HEK293 (cell line): ENCODE measurements around the gene HM13.

Experiments used
- CTCF ChIA-PET: fragments of 350-600 bp; formaldehyde crosslinking; extraction: SDS; loops from one replicate; lab custom pipeline; 2021; ENCODE audit warnings: antibody characterized with exemption; lab: Yijun Ruan, JAX
- POLR2A ChIA-PET: fragments of 300-600 bp; formaldehyde crosslinking; extraction: SDS; loops from one replicate; lab custom pipeline; 2020; ENCODE audit warnings: antibody characterized with exemption, inconsistent platforms; lab: Yijun Ruan, JAX
- H3K27ac ChIP-seq: fragments of 200-500 bp; sonication (Bioruptor generic); 2 replicates; pipeline ENCODE4 v1.5.1; 2014; ENCODE audit warnings: low read depth, low read length, control low read depth, inconsistent platforms; ENCODE audit errors: extremely low read depth
- H3K36me3 ChIP-seq, 2 experiments: fragments of 200-500 bp in 1 of 2; sonication (Bioruptor generic) in 1 of 2; 1 replicate in 1 of 2; 2 replicates in 1 of 2; pipeline ENCODE4 v1.5.1; 2014 to 2017; ENCODE audit warnings: inconsistent platforms in 2 of 2, low read length in 2 of 2; ENCODE audit not compliant: control insufficient read depth in 2 of 2, insufficient read depth in 1 of 2
- H3K4me1 ChIP-seq: fragments of 200-500 bp; sonication (Bioruptor generic); 2 replicates; pipeline ENCODE4 v1.5.1; 2014; ENCODE audit warnings: mild to moderate bottlenecking, low read length, inconsistent platforms; ENCODE audit not compliant: control insufficient read depth, insufficient read depth
- H3K4me3 ChIP-seq: 2 replicates; pipeline ENCODE4 v1.5.1; 2011; ENCODE audit warnings: low read depth, mild to moderate bottlenecking, control low read depth, low read length, moderate library complexity
- H3K9me3 ChIP-seq: fragments of 200-500 bp; sonication (Bioruptor generic); 2 replicates; pipeline ENCODE4 v1.5.1; 2014; ENCODE audit warnings: low read depth, low read length, inconsistent platforms; ENCODE audit not compliant: control insufficient read depth, insufficient read depth
- KLF16 ChIP-seq: fragments of 450-650 bp; formaldehyde crosslinking; IDR thresholded peaks from 2 replicates; pipeline ENCODE4 v1.5.1; 2017; ENCODE audit warnings: missing biosample characterization, missing genetic modification characterization
- ZBTB48 ChIP-seq: fragments of 450-650 bp; formaldehyde crosslinking; IDR thresholded peaks from 2 replicates; pipeline ENCODE4 v1.5.1; 2016; ENCODE audit warnings: missing biosample characterization, missing genetic modification characterization
- ZEB2 ChIP-seq: fragments of 450-650 bp; formaldehyde crosslinking; IDR thresholded peaks from 2 replicates; pipeline ENCODE4 v1.5.1; 2016; ENCODE audit warnings: missing biosample characterization, missing genetic modification characterization
- ZFP37 ChIP-seq: fragments of 450-650 bp; formaldehyde crosslinking; IDR thresholded peaks from 2 replicates; pipeline ENCODE4 v1.5.1; 2016; ENCODE audit warnings: missing biosample characterization, missing genetic modification characterization
- ZIC2 ChIP-seq: fragments of 450-650 bp; formaldehyde crosslinking; IDR thresholded peaks from 2 replicates; pipeline ENCODE4 v1.5.1; 2016; ENCODE audit warnings: missing biosample characterization, missing genetic modification characterization
- ZNF16 ChIP-seq: fragments of 450-650 bp; formaldehyde crosslinking; IDR thresholded peaks from 2 replicates; pipeline ENCODE4 v1.5.1; 2016; ENCODE audit warnings: low read depth, missing biosample characterization, missing genetic modification characterization
- ZNF211 ChIP-seq: fragments of 450-650 bp; formaldehyde crosslinking; IDR thresholded peaks from 2 replicates; pipeline ENCODE4 v1.5.1; 2016; ENCODE audit warnings: low read depth, missing biosample characterization, missing genetic modification characterization
- ZNF302 ChIP-seq: fragments of 450-650 bp; formaldehyde crosslinking; IDR thresholded peaks from 2 replicates; pipeline ENCODE4 v1.5.1; 2016; ENCODE audit warnings: missing biosample characterization, missing genetic modification characterization, low read depth
- ZNF48 ChIP-seq: fragments of 450-650 bp; formaldehyde crosslinking; IDR thresholded peaks from 2 replicates; pipeline ENCODE4 v1.5.1; 2016; ENCODE audit warnings: missing biosample characterization, missing genetic modification characterization
- ZNF510 ChIP-seq: fragments of 450-650 bp; formaldehyde crosslinking; IDR thresholded peaks from 2 replicates; pipeline ENCODE4 v1.5.1; 2018; ENCODE audit warnings: mild to moderate bottlenecking, missing genetic modification characterization, missing biosample characterization; ENCODE audit not compliant: insufficient replicate concordance
- ZNF530 ChIP-seq: fragments of 450-650 bp; formaldehyde crosslinking; IDR thresholded peaks from 2 replicates; pipeline ENCODE4 v1.5.1; 2016; ENCODE audit warnings: low read depth, missing biosample characterization, missing genetic modification characterization
- ZNF561 ChIP-seq: fragments of 450-650 bp; IDR thresholded peaks from 2 replicates; pipeline ENCODE4 v1.5.1; 2018; ENCODE audit warnings: missing biosample characterization, missing genetic modification characterization, borderline replicate concordance
- ZNF571 ChIP-seq: fragments of 450-650 bp; formaldehyde crosslinking; IDR thresholded peaks from 2 replicates; pipeline ENCODE4 v1.5.0; 2017; ENCODE audit warnings: missing biosample characterization, missing genetic modification characterization
- ZNF596 ChIP-seq: fragments of 450-650 bp; IDR thresholded peaks from 2 replicates; pipeline ENCODE4 v1.5.0; 2018; ENCODE audit warnings: missing biosample characterization, mild to moderate bottlenecking, missing genetic modification characterization, moderate library complexity
- ZNF624 ChIP-seq: fragments of 450-650 bp; formaldehyde crosslinking; IDR thresholded peaks from 2 replicates; pipeline ENCODE4 v1.5.1; 2017; ENCODE audit warnings: missing biosample characterization, missing genetic modification characterization
- ZNF629 ChIP-seq: fragments of 450-650 bp; formaldehyde crosslinking; IDR thresholded peaks from 2 replicates; pipeline ENCODE4 v1.5.1; 2017; ENCODE audit warnings: missing biosample characterization, missing genetic modification characterization
- ZNF837 ChIP-seq: fragments of 450-650 bp; formaldehyde crosslinking; IDR thresholded peaks from 2 replicates; pipeline ENCODE4 v1.5.1; 2016; ENCODE audit warnings: missing biosample characterization, missing genetic modification characterization
- ZSCAN30 ChIP-seq: fragments of 450-650 bp; IDR thresholded peaks from 2 replicates; pipeline ENCODE4 v1.5.1; 2018; ENCODE audit warnings: missing biosample characterization, mild to moderate bottlenecking, missing genetic modification characterization, moderate library complexity
- TF ChIP-seq, protein P1 (sequence below): fragments of 450-650 bp; formaldehyde crosslinking; IDR thresholded peaks from 2 replicates; pipeline ENCODE4 v1.5.1; 2016; ENCODE audit warnings: missing biosample characterization, missing genetic modification characterization
- TF ChIP-seq, protein P2 (sequence below): fragments of 450-650 bp; formaldehyde crosslinking; IDR thresholded peaks from 2 replicates; pipeline ENCODE4 v1.5.1; 2017; ENCODE audit warnings: missing biosample characterization, missing genetic modification characterization
- TF ChIP-seq, protein P3 (sequence below): fragments of 450-650 bp; formaldehyde crosslinking; IDR thresholded peaks from 2 replicates; pipeline ENCODE4 v1.5.1; 2016; ENCODE audit warnings: missing biosample characterization, missing genetic modification characterization

HM13 gene

DNA sequence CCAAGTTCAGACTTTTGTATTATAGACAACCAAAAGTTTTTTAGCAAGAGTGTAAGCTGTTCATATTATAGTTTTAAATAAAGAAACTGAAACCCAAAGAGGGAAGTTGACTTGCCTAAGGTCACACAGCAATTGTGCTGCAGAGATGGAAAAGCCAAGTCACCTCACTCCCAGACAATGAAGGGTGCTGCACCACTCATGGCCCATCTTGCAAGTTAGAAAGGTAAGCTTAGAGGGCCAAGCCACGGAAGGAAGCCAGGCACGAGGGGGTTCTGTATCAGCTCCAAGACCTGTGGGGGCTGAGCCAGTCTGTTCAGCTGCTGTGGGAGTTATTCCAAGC is 40.2 kb upstream of the HM13 start:
- H3K4me1 ChIP-seq = no peaks in the 10 kb centered on the region
- no peaks in the 10 kb centered on the region for H3K36me3 ChIP-seq
- H3K4me3 ChIP-seq = no peak overlapping the region
- no peak for TF ChIP-seq ZNF837 (tag by site-specific recombination)
- no peak for TF ChIP-seq ZNF211
- no peak for TF ChIP-seq ZNF629
- no peak for TF ChIP-seq ZIC2 (tag by site-specific recombination)
- H3K9me3 ChIP-seq = no peaks in the 10 kb centered on the region
- no peak overlapping the region for H3K27ac ChIP-seq
- ChIA-PET POLR2A (no interaction called here), CTCF (interaction anchor here (0.6 to 1.2 kb wide), 4 partner anchors 10 to 128 kb away, joined by 3 to 5 read pairs (median 4); no protein-coding TSS in a partner anchor)

DNA sequence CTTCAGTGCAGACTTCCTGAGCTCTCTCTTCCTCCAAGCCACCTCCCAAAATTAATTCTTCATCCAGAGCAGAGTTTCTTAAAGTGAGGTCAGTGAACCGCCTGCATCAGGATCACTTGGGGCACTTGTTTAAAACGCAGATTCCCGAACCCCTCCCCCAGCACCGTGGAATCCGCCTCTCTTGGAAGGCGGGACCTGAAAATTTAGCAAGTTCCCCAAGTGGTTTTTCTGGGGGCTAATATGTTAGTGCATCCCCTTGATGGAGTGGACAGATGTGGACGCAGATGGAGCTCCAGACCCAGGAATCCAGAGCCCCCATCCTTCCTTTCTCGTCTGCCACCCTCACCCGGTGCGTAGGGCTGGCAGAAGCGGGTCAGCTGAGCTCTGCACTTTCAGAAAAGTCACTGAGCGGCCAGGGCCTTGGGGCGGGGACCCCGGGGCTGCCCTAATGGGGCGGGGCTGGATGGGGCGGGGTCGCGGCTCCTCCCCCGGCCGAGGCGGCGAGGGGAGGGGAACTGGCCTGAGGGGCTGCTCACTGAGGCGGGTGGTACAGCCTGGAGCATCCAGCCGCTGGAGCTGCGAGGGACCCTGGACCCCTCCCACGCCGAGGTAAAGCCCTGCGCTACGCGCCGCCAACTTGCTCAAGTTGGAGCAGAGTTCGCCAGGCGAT is 39.3 kb upstream of the HM13 start, which contains the start of the genes DEFB124 and REM1:
DEFB124 (minus strand) TSS at position 370 of the 670 bp plus-strand sequence. CDS start 2,114 bp downstream, outside the sequence.
REM1 (plus strand) TSS at position 531 of the 670 bp plus-strand sequence. CDS start 1,158 bp downstream, outside the sequence.
- POLR2A ChIA-PET = no interaction called here
- H3K36me3 ChIP-seq = no peaks in the 10 kb centered on the region
- no peak within 1 kb of the TSS for H3K27ac ChIP-seq
- TF ChIP-seq ZNF596 (tag by site-specific recombination) (no peak), ZFP37 (tag by site-specific recombination) (no peak), ZNF510 (no peak), ZBTB48 (tag by site-specific recombination) (no peak), ZSCAN30 (tag by site-specific recombination) (no peak), ZNF561 (tag by site-specific recombination) (no peak), ZNF624 (no peak), ZNF302 (tag by site-specific recombination) (no peak), ZEB2 (tag by site-specific recombination) (no peak), KLF16 (tag by site-specific recombination) (no peak), ZNF629 (no peak), ZNF48 (no peak), ZNF530 (no peak), ZNF16 (tag by site-specific recombination) (no peak), ZNF571 (tag by site-specific recombination) (no peak)
- TF ChIP-seq, protein P1, sequence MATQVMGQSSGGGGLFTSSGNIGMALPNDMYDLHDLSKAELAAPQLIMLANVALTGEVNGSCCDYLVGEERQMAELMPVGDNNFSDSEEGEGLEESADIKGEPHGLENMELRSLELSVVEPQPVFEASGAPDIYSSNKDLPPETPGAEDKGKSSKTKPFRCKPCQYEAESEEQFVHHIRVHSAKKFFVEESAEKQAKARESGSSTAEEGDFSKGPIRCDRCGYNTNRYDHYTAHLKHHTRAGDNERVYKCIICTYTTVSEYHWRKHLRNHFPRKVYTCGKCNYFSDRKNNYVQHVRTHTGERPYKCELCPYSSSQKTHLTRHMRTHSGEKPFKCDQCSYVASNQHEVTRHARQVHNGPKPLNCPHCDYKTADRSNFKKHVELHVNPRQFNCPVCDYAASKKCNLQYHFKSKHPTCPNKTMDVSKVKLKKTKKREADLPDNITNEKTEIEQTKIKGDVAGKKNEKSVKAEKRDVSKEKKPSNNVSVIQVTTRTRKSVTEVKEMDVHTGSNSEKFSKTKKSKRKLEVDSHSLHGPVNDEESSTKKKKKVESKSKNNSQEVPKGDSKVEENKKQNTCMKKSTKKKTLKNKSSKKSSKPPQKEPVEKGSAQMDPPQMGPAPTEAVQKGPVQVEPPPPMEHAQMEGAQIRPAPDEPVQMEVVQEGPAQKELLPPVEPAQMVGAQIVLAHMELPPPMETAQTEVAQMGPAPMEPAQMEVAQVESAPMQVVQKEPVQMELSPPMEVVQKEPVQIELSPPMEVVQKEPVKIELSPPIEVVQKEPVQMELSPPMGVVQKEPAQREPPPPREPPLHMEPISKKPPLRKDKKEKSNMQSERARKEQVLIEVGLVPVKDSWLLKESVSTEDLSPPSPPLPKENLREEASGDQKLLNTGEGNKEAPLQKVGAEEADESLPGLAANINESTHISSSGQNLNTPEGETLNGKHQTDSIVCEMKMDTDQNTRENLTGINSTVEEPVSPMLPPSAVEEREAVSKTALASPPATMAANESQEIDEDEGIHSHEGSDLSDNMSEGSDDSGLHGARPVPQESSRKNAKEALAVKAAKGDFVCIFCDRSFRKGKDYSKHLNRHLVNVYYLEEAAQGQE (tag by site-specific recombination) = no peak
- TF ChIP-seq, protein P2, sequence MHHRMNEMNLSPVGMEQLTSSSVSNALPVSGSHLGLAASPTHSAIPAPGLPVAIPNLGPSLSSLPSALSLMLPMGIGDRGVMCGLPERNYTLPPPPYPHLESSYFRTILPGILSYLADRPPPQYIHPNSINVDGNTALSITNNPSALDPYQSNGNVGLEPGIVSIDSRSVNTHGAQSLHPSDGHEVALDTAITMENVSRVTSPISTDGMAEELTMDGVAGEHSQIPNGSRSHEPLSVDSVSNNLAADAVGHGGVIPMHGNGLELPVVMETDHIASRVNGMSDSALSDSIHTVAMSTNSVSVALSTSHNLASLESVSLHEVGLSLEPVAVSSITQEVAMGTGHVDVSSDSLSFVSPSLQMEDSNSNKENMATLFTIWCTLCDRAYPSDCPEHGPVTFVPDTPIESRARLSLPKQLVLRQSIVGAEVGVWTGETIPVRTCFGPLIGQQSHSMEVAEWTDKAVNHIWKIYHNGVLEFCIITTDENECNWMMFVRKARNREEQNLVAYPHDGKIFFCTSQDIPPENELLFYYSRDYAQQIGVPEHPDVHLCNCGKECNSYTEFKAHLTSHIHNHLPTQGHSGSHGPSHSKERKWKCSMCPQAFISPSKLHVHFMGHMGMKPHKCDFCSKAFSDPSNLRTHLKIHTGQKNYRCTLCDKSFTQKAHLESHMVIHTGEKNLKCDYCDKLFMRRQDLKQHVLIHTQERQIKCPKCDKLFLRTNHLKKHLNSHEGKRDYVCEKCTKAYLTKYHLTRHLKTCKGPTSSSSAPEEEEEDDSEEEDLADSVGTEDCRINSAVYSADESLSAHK (tag by site-specific recombination) = no peak
- TF ChIP-seq, protein P3, sequence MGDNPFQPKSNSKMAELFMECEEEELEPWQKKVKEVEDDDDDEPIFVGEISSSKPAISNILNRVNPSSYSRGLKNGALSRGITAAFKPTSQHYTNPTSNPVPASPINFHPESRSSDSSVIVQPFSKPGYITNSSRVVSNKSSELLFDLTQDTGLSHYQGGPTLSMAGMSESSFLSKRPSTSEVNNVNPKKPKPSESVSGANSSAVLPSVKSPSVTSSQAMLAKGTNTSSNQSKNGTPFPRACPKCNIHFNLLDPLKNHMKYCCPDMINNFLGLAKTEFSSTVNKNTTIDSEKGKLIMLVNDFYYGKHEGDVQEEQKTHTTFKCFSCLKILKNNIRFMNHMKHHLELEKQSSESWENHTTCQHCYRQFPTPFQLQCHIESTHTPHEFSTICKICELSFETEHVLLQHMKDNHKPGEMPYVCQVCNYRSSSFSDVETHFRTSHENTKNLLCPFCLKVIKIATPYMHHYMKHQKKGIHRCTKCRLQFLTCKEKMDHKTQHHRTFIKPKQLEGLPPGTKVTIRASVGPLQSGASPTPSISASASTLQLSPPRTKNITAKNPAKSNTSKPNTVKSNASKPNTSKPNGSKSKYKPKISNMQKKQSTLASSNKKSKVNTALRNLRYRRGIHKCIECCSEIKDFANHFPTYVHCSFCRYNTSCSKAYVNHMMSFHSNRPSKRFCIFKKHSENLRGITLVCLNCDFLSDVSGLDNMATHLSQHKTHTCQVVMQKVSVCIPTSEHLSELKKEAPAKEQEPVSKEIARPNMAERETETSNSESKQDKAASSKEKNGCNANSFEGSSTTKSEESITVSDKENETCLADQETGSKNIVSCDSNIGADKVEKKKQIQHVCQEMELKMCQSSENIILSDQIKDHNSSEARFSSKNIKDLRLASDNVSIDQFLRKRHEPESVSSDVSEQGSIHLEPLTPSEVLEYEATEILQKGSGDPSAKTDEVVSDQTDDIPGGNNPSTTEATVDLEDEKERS = no peak
- peak within 1 kb of the TSS; percentile 5 for H3K4me3 ChIP-seq
- CTCF ChIA-PET = interaction anchor here (0.7 to 1.2 kb wide), 3 partner anchors 11 to 158 kb away, joined by 3 to 5 read pairs (median 3); no protein-coding TSS in a partner anchor
- no peaks in the 10 kb centered on the region for H3K9me3 ChIP-seq
- no peaks in the 10 kb centered on the region for H3K4me1 ChIP-seq
